Fibroblast of gingiva (primary cell): ENCODE data around the gene SYTL3.
"Not testable (repeated sequence)": the region's sequence is repeated elsewhere in the genome, so short reads cannot be mapped to it uniquely, and the experiment has no call there.

Experiments
- DNase-seq: peaks from one replicate; pipeline ENCODE4 v3.0.0-alpha.2; 2011; ENCODE audit warnings: low read depth

The SYTL3 gene

DNA sequence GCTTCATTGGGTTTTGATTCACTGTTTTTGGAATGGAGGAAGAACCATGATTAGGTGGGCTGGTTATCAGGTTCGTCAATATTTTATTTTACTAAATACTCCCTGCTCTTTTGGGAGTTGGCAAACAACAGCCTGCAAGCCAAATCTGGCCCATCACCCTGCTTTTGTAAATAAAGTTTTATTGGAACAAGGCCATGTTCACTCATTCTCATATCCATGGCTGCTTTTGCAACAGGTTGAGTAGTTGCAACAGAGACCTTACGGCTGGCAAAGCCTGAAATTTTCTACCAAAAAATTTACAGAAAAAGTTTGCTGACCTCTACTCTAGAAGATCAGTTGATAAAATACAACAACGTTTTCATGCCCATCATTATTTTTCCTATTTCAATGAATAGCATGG, 45.1 kb downstream of the SYTL3 start:
- DNase-seq: no peak

DNA sequence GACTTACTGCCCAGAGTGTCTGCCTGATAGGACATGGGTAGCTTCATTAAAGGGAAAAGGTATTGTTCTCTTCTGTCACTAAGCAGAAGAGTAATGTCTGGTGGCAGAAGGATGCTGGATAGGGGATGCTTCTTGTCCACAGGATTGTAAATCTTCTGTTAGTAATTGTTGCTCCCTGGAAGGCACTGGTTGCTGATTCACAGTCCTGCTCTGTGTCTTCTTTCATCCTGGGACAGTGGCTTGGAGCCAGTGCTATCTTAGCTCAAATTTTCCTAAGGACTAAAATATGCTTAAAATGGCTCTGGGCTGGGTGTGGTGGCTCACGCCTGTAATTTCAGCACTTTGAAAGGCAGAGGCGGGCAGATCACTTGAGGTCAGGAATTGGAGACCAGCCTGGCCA, 48.0 kb downstream of the SYTL3 start:
- DNase-seq: no peak

DNA sequence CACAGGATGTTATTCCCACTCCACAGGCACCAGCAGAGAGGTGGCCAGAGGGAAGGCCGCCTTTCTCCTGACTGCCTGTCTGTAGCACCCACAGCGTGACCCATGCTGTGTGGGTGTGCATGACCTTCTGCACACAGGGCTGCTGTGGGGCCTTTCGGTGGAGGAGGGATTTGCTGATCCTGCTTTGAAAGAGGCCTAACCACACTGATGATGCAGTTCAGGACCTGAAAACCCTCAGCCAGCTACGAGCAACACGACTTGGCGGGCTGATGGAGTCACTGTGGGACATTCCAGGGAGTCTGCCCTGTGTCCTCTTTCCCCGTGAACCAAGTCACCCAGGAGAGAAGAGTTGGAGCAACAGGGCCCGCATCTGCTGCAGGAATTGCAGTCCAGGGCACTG, 49.1 kb downstream of the SYTL3 start:
- no peak for DNase-seq

DNA sequence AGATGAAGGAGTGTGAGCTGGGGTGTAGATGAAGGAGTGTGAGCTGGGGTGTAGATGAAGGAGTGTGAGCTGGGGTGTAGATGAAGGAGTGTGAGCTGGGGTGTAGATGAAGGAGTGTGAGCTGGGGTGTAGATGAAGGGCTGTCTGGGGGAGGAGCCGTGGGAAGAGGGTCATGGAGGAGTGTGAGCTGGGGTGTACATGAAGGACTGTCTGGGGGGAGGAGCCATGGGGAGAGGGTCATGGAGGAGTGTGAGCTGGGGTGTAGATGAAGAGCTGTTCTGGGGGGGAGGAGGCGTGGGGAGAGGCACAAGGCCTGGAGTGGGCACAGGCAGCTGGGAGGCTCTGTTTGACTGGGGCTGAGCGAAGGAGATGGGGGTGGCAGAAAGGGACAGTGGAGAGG, 51.4 kb downstream of the SYTL3 start:
- not testable (repeated sequence) for DNase-seq

DNA sequence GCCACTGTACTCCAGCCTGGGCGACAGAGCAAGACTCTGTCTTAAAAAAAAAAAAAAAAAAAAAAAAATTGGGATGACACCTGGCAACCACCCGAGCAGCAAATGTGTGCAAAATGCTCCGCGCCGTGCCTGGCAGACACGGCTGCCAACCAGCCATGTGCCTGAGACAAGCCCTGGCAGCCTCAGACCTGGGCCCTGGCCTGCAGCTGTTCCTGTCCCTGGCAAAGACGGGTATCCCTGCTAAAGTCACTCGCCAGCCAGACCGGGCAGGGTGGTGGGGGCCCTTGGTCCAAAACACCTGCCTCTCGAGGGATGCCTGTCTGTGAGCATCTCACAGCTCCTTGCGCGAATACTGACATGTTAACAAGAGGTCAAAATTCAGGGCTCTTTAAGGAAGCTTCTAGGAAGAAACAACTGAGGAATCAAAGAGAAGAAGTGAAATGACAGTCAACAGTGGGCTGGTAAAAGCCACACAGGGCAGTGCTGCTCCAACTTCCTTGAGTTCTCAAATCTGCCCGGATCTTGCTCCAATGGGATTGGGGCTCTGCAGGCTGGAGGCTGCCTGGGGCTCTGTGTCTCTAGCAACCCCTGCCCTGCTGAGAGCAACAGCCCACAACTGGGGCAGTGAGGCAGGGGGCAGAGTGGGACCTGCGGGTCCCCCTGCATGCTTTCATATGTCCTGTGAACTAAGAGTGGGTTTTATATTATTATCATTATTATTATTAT, 53.4 kb downstream of the SYTL3 start:
- no peak for DNase-seq

DNA sequence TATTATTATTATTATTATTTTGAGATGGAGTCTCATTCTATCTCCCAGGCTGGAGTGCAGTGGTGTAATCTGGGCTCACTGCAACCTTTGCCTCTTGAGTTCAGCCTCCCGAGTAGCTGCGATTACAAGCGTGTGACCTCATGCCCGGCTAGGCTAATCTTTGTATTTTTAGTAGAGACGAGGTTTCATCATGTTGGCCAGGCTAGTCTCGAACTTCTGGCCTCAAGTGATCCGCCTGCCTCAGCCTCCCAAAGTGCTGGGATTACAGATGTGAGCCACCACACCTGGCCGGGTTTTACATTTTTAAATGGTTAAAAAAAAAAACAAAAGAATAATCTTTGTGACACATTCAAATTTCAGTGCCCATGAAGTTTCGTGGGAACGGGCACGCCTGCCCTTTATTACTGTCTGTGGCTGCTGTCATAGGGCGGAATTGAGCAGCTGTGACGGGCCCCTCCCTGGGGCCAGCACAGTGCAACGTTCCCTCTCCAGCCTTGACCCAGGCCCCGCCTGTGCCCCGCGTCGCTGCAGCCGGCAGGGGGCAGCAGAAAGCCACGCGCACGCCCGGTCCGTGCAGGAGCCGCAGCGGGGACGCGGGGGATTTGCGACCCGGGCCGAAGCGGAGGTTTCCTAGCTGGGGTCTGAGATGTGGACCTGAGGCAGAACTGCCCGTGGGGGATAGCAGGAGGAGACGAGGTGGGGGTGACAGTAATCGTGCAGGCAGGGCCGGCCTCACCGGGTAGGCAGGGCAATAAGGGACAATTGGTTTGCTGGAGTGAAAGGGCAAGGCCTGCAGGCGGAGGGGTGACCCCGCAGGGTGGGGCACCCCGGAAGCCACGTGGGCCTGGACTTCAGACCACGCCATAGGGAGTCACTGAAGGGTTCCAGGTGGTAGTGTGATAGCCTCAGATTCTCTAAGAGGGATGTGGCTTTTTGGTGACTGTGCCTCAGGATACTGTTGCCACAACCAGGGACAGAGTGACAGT, 54.3 kb downstream of the SYTL3 start:
- DNase-seq: peak; percentile 43

DNA sequence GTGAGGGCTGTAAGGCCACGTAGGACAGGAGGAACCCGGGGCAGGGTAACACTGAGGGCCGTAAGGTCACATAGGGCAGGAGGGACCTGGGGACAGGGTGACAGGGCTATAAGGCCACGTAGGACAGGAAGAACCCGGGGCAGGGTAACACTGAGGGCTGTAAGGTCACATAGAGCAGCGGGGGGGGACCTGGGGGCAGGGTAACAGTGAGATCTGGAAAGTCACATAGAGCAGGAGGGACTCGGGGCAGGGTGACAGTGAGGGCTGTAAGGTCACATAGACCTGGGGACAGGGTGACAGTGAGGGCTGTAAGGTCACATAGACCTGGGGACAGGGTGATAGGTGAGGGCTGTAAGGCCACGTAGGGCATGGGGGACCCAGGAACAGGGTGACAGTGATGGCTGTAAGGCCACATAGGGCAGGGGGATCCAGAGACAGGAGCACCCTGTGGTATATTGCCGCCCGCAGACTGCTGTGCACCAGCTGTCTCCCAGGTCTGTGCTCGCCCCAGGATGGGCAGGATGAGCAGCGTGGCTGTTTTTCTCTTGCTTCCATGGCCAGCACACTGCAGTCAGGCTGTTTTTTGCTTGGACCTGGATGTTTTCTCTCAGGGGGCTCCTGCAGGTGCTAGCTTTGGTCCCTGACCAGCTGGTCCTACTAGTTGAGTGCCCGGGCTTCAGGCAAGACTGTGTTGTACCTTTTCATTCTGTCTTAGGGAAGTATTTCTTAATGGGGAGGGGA, 55.7 kb downstream of the SYTL3 start:
- no peak for DNase-seq

DNA sequence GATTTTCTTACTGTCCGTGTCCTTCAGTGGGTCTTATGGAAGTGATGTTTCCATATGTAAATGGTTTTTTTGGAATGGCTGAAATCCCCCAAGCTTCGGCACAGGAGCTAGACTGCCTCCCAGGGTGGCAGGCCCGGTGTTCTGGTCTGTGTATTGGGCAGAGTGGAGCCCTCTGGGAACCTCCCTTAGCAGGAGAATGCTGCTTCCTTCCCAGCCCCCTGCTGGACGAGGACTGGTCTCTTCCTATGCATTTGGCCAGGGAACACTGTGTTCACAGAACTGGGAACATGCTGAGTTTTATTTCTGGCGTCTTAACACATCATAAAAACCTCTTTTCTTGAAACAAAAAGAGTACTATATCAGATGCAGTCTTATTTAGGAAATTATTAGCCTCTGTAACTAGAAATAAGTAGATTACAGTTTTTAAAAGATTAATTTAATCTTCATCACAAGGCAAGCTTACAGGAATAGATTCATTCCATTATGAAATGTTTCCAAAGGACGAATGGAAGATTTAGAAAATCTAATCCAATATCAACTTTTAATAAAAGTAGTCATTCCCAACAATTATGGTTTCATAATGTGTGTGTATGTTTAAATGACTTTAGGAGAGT, 56.6 kb downstream of the SYTL3 start:
- peak; percentile 29 for DNase-seq

DNA sequence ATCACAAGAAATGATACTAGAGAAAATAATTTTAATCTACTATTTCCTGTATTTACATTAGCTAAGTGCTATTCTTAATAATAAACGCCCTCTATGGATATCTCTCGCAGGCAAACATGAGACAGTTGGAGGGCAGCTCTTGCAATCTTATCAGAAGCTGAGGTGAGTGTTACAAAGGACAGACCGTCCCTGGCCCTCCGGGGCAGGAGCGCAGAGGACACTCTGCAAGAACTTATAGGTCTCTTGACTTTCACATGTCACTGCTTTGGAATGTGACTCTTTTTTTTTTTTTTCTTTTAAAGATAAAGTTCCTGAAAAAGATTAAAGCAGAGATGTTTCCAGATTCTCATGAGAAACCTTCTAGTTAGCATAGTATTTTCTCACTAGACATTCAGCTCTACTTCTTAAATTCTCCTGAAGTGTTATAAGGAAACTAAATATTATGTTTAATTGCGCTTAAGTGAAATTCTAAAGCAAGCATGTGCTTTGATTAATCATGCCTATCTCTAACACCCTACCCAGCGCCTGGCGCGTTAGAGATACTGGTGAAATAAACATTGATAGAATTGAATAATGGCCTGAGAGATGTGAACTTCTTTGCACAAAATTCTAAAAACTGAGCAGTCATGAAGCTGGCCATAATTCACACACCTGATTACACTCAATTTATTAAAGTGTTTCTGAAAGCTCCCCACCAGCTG, 57.4 kb downstream of the SYTL3 start:
- DNase-seq: peak; percentile 21

DNA sequence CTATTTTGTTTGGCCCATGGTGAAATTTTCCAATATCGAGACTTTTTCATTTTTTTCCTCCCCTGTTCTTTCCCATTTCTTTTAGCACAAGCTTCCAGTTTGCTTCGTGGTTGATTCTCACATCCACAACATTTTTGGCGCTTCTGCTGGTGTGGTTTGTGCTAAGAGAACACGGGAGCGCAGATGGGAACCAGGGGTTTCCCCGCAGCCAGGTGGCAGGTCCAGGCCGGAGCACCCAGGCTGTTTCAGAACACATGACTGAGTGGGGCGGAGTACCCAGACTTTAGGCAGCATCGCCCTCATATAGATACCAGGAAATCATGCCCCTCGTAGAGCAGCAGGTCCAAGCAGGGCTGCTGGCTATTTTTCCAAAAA, 58.0 kb downstream of the SYTL3 start:
- DNase-seq: no peak

DNA sequence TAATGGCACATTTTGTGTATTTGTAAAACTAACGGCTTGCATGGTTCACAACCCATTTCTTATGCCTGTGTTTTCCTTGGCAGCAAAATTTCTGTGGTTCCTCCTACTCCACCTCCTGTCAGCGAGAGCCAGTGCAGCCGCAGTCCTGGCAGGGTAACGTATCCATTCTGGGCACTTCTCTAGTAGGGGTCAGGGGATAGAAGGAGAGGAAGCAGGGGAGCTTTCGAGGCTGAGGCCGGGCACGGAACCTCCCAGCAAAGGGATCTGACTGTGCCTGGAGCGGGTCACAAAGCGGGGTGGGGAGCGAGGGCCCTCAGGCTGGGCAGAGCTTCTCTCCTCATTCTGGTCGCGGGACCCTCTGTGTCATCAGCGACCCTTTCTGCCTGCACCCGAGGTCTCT, 58.4 kb downstream of the SYTL3 start:
- peak; percentile 34 for DNase-seq

DNA sequence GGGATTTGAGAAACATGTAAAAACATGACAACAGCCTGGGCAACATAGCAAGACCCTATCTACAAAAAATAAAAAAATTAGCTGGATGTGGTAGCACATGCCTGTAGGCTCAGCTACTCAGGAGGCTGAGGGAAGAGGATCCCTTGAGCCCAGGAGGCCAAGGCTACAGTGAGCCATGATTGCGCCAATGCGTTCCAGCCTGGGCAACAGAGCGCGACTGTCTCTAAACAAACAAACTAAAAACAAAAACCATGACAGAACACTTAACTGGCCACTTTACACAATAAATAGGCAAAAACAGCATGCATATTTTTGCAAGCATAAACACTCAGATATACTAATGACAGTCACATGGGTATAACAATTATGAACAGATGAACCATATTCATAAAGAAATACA, 60.0 kb downstream of the SYTL3 start:
- DNase-seq: peak; percentile 12

DNA sequence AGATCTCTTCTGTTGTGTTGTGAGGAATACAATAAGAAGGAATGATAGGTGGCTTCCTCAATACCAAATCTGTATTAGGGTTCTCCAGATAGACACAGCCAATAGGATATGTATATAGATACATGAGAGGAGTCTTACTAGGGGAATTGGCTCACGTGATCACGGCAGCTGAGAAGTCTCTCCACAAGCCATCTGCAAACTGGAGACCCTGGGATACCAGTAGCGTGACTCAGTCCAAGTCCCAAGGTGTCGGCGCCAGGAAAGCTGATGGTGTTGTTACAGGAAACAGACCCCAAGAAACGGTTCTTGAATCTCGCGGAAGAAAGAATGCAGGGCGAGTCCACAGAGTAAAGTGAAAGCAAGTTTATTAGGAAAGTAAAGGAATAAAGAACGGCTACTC, 61.4 kb downstream of the SYTL3 start:
- no peak for DNase-seq

DNA sequence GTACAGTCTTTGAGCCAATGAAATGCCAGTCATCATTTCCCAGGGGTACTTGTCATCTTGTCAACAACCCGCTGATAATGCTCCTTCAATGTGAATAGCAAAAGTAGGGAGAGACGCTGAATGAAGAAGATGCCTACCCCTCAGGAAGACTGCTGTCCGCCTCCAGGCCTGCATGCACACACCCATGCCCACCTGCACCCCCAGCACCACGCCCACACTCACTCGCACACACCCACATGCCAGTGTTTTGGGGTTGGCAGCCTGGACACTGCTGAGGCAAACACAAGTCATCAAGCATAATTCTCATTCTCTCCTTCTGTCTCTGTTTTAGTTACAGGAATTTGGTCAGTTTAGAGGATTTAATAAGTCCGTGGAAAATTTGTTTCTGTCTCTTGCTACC, 63.6 kb downstream of the SYTL3 start:
- no peak for DNase-seq

DNA sequence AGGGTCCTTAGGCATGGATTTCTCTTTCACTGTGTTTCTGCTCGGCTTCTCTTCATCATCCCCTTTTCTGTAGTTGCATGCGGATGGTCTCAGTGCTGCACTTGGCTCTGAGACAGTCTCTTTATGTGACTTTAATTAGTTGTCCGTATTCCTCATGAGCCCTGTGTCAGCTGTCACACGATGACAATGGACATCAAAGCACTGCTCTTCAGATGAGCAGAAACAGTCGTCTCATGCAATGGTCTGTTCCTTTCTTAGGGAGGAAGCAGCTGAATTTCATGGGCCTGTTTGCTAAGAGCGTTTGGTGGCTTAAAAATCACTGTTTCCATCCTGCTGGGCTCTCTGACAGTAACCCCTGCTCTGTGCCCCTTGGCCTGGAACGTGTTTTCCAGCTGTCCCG, 64.9 kb downstream of the SYTL3 start:
- DNase-seq: no peak

DNA sequence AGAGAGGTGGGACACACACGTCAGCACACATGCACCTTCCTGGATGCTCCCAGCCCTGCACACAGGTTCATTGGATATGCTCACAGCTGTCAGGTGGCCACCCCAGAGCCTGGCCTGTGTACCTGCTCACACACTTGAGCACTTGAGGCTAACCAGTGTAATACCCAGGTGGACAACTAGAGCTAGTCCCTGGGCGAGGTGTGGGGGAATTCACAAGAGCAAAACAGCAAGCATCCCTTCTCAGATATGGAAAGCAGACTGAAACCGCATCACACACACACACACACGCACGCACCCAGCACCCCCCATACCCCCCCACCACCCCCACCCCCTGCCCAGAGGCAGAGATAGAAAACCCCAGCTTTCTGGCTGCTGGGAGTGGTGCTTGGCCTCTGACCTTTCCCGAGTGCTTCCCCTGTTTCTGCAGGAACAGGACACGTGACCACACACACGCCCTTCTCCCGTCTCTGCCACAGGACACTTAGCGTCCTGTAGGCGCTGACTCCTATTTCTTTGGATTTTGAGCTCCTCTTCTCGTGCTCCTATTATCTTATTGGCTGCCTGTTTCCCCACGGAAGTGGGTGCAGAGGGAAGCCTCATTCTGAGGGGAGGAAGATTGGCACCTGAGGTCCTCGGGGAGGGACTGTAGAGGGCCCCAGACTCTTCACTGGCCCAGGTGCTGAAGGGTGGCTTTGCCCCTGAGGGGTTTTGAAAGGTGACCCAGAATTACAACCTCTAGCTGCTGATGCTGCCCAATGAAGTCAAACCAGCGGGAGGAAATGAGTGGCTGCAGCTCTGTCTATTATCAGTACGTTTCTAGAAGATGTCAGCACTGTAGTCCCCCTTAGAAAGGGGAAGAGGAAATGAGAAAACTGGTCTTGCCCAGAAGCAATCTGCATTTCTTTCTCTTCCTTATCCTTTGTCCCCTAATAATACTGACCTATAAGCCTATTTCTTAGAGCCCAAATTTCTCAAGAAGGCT, 65.8 kb downstream of the SYTL3 start:
- no peak for DNase-seq

DNA sequence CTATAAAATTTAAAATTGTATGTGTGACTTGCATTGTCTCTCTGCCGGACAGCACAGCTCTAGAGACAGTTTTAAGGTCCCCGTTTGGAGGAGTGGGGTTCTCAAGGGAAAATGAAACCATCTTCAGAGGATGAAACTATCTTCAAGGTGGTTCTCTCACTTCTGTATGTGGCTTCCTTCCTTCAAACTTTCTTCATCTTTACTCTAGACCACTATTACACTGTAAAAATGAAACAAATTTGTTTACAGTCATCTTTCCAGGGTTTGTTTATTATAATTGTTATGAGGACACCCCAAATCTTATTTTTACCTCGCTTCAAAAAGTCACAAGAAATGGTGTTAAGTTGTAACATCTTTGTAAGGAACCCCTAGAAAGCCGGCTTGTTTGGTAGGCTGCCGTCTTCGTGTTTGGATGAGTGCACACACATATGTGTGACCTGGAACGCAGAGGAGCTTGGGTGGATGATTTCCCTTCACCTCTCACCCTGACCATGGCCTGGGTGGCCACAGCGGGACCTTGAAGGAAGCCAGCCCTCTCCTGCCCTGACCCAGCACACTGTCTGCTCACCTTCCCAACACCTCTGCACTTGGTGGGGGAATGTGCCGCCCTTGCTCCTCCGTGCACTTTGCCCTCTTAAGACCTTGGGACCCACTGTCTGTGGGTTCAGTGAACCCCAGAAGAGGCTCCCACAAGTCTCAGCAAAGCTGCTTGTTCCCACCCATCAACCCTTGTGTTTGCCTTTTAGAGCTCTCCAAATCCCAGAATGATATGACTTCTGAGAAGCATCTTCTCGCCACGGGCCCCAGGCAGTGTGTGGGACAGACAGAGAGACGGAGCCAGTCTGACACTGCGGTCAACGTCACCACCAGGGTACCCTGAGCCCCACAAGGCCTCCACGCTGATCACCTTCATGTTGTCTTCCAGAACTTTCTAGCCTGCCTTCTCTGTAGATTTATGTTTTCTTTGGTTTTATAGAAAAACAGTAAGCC, 67.8 kb downstream of the SYTL3 start:
- no peak for DNase-seq

DNA sequence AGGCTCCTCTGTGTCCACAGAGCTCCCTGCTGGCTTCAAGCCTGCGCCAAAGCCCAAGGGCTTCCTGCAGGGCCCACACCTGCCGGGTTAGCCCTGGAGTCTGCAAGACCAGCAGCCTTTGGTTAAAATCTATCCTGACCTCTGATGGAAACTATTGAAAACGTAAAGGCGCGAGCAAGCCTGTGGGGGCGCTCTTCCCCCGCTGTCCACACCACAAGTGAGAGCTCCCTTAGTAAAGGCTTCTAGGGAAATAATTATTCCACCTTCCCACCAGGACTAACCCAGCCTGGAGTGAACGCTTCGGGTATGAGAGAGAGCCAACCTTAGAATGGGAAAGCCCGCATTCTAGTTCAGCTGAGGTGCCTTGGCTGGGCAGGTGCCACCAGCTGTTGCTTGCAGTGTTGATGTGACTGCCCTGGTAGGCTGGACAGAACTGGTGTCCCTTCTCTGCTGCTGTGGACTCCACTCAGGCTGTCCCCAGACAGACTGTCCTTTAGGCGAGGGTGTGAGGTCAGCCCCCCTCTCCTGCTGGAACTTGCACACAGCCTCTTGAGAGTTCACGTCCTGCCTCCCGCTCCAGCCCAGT, 68.7 kb downstream of the SYTL3 start:
- no peak for DNase-seq
